ENCODE data around the gene CTBS. TPM values are rescaled to one million over a fixed set of nuclear protein-coding genes. Genes with fewer than 3 reads are reported as not detected.

The CTBS gene
- total and polyA plus RNA-seq, 2 of the 4 experiments (the other 2 are of a cell fraction), result 5.9 to 12.4 TPM

DNA sequence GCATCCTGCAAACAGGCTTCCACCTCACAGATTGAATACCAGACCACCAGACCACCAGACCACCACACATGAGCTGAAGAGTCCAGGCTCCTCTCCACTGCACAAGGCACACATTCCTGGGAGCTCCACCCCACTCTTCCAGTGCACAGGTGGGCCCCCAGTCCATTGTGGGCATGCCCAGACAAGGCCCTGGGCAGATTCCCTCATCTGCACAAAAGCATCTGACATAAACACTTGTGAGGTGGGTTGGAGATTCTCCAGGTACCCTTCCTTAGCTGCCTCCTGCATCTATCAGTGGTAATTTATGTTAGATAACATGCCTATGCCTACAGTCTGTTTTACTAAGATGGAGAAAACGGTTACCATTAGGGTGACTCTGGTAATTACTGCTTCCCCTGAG, 11.6 kb upstream of the CTBS start:
- Histone ChIP-seq H3K4me1 (ENCODE audit: control insufficient read depth, insufficient read depth, low read length) (no peaks in the 10 kb centered on the region), H3K36me3 (ENCODE audit: control insufficient read depth, insufficient read depth, low read length) (no peaks in the 10 kb centered on the region), H2AK5ac (ENCODE audit: low read depth, low read length) (no peak overlapping the region), H3K4ac (ENCODE audit: low read depth, low read length) (peak overlapping the region; percentile 25; the same call in 1 of the 2 replicates), H4K91ac (ENCODE audit: insufficient read depth, low read depth, low read length) (peak overlapping the region; percentile 45; the same call in 1 of the 2 replicates), H2BK15ac (ENCODE audit: low read depth, low read length) (no peak overlapping the region; the same call in 2 of the 3 replicates), H3K9me3 (ENCODE audit: control insufficient read depth, insufficient read depth, low read length) (no peaks in the 10 kb centered on the region; the same call in 1 of the 2 replicates), H2AFZ (replicated peaks; ENCODE audit: low read length, poor library complexity) (peak overlapping the region; percentile 45), H3K27ac (ENCODE audit: insufficient read depth, low read length) (no peak overlapping the region), H4K8ac (ENCODE audit: low read depth in 2 of 2, low read length in 2 of 2) (peak overlapping the region in 1 of 2 experiments; percentile 40; a peak in 2 of 4 replicates), H2BK5ac (ENCODE audit: low read depth, low read length, poor library complexity, severe bottlenecking) (peak overlapping the region; percentile 46), H3K9me1 (ENCODE audit: insufficient read depth, low read length) (no peaks in the 10 kb centered on the region), H4K5ac (ENCODE audit: low read depth, low read length) (no peak overlapping the region), H2AK9ac (replicated peaks; ENCODE audit: low read depth, low read length, poor library complexity) (no peak overlapping the region), H2BK120ac (ENCODE audit: low read depth, low read length) (peak overlapping the region; percentile 71; the same call in 1 of the 2 replicates), H3K27me3 (ENCODE audit: control insufficient read depth, insufficient read depth, low read length) (no peaks in the 10 kb centered on the region), H3K18ac (ENCODE audit: low read depth, low read length) (no peak overlapping the region; the same call in 1 of the 2 replicates), H3K23ac (ENCODE audit: low read depth, low read length) (no peak overlapping the region), H3K56ac (ENCODE audit: extremely low read depth, insufficient read depth, low read length) (no peak overlapping the region), H3K4me2 (ENCODE audit: low read depth, low read length) (no peak overlapping the region), H4K20me1 (ENCODE audit: insufficient read depth, low read length) (no peaks in the 10 kb centered on the region), H3K79me1 (ENCODE audit: low read depth in 1 of 2, low read length in 2 of 2) (no peaks in the 10 kb centered on the region), H3K9ac (ENCODE audit: low read depth, low read length) (no peak overlapping the region), H3K4me3 (ENCODE audit: insufficient read depth, low read depth, low read length) (no peak overlapping the region), H3K14ac (replicated peaks; ENCODE audit: low read depth, low read length) (peak overlapping the region; percentile 22; the same call in 1 of the 2 replicates), H2BK20ac (ENCODE audit: low read depth, low read length) (peak overlapping the region; percentile 64; the same call in 1 of the 2 replicates)
- no peak for DNase-seq
- in situ Hi-C loops (cut with MboI; ENCODE audit: low sequenced_read_pairs) (no loop called here), dilution Hi-C loops (cut with HindIII; ENCODE audit: low sequenced_read_pairs, unreplicated experiment) (no loop called here), intact Hi-C loops (cut with micrococcal nuclease) (no loop called here)
- CTCF ChIA-PET, result interaction anchor here (0.6 to 1.0 kb wide), 2 partner anchors 12 to 770 kb away, joined by 3 read pairs; no protein-coding TSS in a partner anchor
- BruUV-seq (replicated peaks), result no TSS peak
- POLR2A ChIA-PET (ENCODE audit: unreplicated experiment), result interaction anchor here (1.8 kb wide), 1 partner anchor 12 kb away, joined by 5 read pairs; the partner anchor contains the start of gene CTBS
- TF ChIP-seq USF2 (IDR thresholded peaks at IDR 0.05; ENCODE audit: low read depth, low read length), result no peak
- TF ChIP-seq BHLHE40 (IDR thresholded peaks at IDR 0.05; ENCODE audit: low read depth, low read length), result no peak
- no peak for TF ChIP-seq CHD1 (IDR thresholded peaks at IDR 0.05; ENCODE audit: low read depth, low read length)
- no peak for TF ChIP-seq RCOR1 (IDR thresholded peaks at IDR 0.05; ENCODE audit: insufficient replicate concordance, low read length)
- no peak for TF ChIP-seq MXI1 (IDR thresholded peaks at IDR 0.05; ENCODE audit: borderline replicate concordance, low read depth, low read length)
- TF ChIP-seq FOS (IDR thresholded peaks at IDR 0.05; ENCODE audit: low read depth, low read length), result no peak
- TF ChIP-seq SMC3 (IDR thresholded peaks at IDR 0.05; ENCODE audit: low read depth, low read length), result no peak
- TF ChIP-seq, protein P1, sequence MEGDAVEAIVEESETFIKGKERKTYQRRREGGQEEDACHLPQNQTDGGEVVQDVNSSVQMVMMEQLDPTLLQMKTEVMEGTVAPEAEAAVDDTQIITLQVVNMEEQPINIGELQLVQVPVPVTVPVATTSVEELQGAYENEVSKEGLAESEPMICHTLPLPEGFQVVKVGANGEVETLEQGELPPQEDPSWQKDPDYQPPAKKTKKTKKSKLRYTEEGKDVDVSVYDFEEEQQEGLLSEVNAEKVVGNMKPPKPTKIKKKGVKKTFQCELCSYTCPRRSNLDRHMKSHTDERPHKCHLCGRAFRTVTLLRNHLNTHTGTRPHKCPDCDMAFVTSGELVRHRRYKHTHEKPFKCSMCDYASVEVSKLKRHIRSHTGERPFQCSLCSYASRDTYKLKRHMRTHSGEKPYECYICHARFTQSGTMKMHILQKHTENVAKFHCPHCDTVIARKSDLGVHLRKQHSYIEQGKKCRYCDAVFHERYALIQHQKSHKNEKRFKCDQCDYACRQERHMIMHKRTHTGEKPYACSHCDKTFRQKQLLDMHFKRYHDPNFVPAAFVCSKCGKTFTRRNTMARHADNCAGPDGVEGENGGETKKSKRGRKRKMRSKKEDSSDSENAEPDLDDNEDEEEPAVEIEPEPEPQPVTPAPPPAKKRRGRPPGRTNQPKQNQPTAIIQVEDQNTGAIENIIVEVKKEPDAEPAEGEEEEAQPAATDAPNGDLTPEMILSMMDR (conservative IDR thresholded peaks at IDR 0.05; ENCODE audit: low read depth, low read length), result no peak
- no peak for TF ChIP-seq NFE2L2 (IDR thresholded peaks at IDR 0.05; ENCODE audit: low read depth, low read length)
- no peak for TF ChIP-seq MAFK (IDR thresholded peaks at IDR 0.05; ENCODE audit: low read depth, low read length)
- TF ChIP-seq, protein P2, sequence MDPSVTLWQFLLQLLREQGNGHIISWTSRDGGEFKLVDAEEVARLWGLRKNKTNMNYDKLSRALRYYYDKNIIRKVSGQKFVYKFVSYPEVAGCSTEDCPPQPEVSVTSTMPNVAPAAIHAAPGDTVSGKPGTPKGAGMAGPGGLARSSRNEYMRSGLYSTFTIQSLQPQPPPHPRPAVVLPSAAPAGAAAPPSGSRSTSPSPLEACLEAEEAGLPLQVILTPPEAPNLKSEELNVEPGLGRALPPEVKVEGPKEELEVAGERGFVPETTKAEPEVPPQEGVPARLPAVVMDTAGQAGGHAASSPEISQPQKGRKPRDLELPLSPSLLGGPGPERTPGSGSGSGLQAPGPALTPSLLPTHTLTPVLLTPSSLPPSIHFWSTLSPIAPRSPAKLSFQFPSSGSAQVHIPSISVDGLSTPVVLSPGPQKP (IDR thresholded peaks at IDR 0.05; ENCODE audit: borderline replicate concordance, low read depth, low read length), result no peak
- TF ChIP-seq RFX5 (IDR thresholded peaks at IDR 0.05; ENCODE audit: low read depth, low read length), result no peak
- TF ChIP-seq POLR2A (IDR thresholded peaks at IDR 0.05; ENCODE audit: low read depth, low read length), result no peak
- TF ChIP-seq MAZ (IDR thresholded peaks at IDR 0.05; ENCODE audit: borderline replicate concordance, low read depth, low read length), result no peak
- no CpG with 5 or more reads among the region's 1 CpG for WGBS, 2 experiments (ENCODE audit: extremely low coverage in 2 of 2, insufficient read length in 1 of 2)
- ATAC-seq (ENCODE audit: low read depth), result no peak
